NCI-H82 treated with DMSO at 0.1 percent for 48 hours (cell line): ENCODE results near the gene ENG.
"Not testable (repeated sequence)": the region's sequence is repeated elsewhere in the genome, so short reads cannot be mapped to it uniquely, and the experiment has no call there.

Experiments
- DNase-seq: peaks from one replicate; lab custom pipeline; 2025; ENCODE audit not compliant: unreplicated experiment; lab: John Stamatoyannopoulos, UW

Gene ENG

GRCh38 chr9:127854184-127854806 is at the start of gene ENG:
ENG (minus strand) TSS chr9:127854658; CDS start chr9:127854355, 303 bp downstream.
- DNase-seq, result no peak

DNA sequence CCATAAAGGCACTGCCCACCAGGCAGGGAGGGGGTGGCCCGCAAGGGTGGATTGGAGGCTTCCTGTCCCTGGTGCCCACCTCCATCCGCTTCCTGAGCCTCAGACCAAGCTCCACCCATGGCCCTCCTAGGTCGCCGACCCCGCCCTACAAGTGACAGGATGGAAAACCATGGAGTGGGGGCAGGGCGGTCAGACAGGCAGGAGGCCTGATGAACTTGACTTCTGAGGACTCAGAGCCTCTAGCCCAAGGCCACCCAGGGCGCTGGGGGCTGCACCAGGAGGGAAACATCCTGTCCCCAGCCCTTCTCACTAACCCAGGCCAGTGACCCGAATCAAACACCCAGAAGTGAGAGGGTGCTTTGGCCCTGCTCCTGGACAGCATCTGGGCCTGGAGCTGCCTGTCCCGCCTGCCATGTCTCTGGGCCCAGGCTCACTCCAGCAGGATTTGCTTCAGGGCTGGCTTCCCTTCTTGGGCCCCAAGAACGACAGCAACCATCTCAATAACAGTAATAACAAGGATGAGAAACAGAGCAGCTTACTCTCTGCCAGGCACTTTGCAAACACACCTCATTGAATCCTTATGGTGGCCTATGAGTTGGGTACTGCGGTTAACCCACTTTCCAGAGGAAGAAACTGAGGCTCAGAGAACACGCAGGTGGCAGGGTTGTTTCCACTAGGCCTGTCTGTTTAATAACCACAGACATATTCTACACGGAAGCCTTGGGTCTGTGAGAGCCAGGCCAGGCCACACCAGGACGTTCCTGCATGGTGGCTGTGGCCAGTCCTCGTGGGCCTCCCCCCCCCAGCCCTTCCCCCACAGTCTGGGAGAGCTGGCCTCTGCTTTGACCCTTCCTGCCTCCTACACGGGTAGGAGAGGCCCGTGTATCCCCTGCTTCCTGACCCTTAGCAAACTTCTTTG is 49.4 kb upstream of the ENG start:
- DNase-seq, result no peak

- DNase-seq, result peak; percentile 22
Measured at GRCh38 chr9:127899128-127899943, 44.9 kb upstream of the ENG start, which contains the start of gene ST6GALNAC6. ST6GALNAC6 (minus strand) TSS chr9:127899603; CDS start chr9:127897981, 1,622 bp downstream.

DNA sequence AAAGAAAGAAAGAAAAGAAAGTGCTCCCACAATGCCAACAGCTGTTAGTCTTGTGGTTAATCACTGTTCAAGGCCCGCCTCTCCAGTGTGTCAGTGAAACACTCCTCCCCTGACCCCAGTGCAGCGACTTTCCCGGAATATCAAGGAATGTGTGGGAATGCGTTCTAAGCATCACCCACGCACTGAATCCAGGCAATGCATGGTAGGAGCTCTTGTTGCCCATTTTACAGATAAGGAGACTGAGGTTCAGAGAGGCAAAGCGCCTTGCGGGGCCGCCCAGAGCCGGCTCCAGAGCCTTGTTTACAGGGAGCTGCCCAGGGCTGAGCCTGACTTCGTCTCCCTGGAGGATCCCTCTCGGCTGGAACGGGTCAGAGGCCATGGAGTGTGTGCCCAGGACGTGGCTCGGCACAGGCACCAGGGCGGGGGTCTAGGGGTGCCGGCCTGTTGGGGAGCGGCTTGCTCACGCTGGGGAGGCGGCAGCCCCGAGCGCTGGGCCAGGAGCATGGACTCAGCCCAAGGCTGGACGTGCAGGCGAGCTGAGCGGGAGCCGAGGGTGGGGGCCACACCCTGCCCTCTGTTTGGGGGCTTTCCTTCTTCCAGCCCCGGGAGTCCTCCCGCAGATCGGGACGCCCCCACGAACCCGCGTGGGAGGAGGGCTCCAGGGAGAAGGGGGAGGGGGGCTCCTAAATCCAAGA is 44.1 kb upstream of the ENG start:
- DNase-seq, result no peak

DNA sequence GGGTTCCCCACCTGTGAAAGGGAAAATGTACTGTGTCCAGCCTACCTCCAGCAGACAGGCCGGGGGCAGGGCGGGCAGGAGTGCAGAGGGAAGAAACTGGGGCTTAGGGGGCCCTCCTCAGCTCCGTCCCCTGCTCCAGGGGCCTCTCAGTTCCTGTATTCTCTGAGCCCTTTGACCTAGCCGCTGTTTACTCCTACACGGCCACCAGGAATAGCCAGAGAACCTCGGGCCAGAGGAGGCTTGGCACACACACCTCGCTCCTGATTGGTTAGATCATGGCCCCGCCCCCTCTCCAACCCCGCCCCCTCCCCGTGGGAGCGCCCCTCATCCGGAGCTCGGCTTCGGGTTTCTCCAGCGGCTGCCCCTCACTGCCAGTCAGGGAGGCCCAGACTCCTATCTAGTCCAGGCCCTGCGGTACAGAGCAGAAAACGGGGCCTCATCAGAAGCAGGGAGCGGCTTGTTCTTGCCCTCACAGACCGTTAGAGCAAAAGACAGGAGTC is 42.8 kb upstream of the ENG start:
- DNase-seq, result peak; percentile 49

DNA sequence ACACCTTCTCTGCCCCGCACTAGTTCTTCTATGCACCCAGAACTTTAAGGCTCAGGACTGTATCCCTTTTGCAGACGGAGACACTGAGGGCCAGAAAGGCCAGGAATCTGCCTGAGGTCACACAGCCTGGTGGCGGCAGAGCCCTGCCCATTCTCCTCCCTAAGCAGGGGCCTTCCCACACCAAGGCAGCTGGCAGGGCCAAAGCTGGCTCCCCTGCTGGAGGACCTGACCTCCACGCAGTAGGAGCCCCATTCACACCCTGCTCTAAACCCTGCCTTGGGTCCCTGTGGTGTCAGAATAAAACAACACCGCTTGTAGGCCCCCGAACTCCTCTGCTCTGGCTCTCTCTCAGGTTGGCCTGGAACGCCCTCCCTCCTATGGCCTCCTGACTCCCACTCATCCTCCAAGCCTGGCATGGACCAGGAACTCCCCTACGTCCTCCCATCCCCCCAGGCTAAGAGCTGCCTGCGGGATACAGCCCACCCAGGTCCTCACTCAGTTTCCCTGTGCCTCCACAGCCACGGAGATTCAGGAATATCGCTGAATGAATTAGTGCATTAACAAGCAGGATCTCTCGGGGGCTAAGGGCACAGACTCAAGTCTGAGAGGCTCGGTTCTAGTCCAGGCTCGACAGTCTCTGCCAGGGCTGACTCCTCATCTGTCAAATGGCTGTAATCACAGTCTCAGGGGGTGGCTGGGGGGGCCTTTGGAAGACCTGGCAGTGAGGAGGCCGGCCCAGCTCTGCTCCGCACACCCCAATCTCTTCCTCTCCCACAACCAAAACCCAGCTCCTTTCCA is 42.1 kb upstream of the ENG start:
- no peak for DNase-seq

DNA sequence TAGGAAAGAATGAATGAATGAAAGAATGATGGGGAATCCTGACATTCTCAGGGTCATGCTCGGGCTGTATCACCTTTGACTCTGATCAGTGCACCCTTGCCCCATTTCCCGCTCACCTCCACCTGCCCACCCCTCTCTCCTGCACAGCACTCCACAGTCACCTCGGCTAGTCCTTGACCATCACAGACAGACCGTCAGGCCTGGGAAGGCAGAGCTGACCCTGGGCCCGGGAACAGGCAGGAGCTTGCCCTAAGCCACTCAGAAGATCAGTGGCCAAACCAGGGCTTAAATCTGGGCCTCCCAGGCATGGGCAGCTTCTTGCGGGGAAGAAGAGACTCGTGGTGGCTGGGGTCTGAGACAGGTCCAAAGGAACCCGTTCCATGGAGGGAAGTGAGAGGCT is 41.4 kb upstream of the ENG start:
- DNase-seq, result no peak

GRCh38 chr9:127893392-127893791 is 38.9 kb upstream of the ENG start:
- DNase-seq, result no peak

DNA sequence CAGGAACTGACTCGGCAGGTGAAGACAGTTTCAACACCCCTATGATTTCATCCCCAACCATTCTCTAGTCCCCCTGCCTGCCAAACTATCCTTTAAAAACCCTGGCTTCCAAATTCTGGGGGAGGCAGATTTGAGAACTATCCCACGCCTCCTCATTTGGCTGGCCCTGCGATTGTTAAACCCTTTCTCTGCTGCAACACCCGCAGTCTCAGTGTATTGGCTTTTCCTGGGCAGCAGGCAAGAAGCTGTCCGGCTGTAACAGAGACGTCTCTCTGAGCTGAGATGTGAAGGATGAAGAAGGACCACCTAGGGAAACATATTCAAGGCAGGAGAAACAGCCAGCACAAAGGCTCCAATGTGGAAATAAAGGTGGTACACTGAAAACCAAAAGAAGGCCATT is 38.4 kb upstream of the ENG start:
- no peak for DNase-seq

DNA sequence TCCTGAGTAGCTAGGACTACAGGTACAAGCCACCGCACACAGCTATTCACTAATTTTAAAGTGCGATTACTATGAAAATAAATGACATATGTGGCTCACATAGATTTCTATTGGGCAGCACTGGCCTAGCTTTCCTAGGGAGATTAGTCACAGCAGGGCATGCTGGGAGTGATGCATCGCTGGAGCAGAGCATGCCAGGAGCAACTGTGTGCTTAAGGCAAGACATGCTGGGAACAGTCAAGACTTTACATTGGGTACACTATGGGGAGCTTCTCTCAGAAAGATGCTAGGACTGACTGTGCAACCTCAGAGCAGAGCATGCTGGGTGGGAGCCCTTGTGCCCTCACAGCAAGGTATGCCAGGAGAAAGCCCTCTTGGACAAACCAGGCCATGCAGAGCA is 35.6 kb upstream of the ENG start:
- no peak for DNase-seq

DNA sequence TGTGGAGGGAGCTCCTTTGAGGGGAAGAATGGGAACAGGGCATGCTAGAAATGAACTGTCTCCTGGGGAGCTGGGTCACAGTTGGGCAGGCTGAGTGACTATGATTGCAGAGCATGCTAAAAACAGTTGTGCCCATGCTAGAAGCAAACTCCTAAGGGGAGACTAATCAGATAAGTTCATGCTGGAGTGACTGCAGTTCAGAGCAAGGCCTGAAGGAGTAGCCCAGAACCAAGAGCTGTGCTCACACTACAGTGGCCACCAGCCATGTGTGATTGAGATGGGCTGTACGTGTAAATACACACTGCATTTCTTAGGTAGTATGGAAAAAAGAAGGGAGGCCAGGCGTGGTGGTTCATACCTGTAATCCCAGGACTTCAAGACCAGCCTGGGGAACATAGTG is 33.3 kb upstream of the ENG start:
- DNase-seq, result no peak

- DNase-seq, result no peak
Measured at GRCh38 chr9:127886401-127886972, 32.0 kb upstream of the ENG start.

- no peak for DNase-seq
Measured at GRCh38 chr9:127885508-127886281, 31.2 kb upstream of the ENG start.

GRCh38 chr9:127884976-127885490 is 30.6 kb upstream of the ENG start:
- DNase-seq, result no peak

GRCh38 chr9:127884427-127884911 is 30.0 kb upstream of the ENG start:
- DNase-seq, result no peak

DNA sequence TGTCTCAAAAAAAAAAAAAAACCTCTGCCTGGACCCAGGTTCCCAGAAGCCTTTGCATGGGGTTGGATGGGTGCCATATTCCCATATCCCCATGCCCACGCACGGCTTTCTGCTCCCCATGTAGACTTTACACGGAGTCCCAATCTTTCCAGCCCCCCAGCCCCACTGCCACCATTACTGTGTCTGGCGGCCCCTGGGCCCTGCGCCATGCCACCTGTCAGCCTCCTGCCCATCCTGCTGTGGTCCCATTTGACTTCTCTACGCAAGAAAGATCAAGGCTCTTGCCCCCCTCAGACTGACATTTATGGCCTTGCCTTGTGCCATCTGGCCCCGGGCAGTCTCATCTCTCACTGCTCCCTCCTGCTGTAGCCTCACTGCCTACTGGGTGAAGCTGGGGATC is 29.5 kb upstream of the ENG start:
- no peak for DNase-seq

DNA sequence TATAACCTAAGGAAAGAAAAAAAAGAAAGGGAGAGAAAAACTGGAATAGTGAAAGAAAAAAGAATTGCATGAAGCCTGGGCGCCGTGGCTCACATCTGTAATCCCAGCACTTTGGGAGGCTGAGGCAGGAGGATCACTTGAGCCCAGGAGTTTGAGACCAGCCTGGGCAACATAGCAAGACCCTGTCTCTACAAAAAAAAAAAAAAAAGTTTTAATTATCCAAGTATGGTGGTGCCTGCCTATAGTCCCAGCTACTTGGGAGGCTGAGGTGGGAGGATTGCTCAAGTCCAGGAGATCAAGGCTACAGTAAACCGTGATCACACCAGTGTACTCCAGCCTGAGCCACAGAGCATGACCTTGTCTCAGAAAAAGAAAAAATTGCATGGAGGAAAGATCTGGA is 27.3 kb upstream of the ENG start:
- DNase-seq, result not testable (repeated sequence)

DNA sequence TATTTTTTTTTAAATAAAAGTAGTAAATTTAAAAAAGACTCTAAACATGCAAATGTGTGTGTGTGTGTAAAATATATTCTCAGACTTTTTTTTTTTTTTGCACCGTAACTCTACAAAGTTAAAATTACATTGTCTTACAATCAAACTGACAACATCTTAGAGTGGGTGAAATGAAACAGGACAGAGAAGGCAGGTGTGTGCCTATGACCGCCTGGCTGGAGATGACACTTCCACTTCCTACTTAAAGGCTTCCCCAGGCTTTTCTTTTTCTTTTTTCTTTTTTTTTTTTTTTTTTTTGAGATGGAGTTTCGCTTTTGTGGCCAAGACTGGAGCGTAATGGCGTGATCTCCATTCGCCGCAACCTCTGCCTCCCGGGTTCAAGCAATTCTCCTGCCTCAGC is 25.7 kb upstream of the ENG start:
- DNase-seq, result no peak
